HG03139 (cell line): ENCODE data around the gene AKAP13.
"Not testable (repeated sequence)": the region's sequence is repeated elsewhere in the genome, so short reads cannot be mapped to it uniquely, and the experiment has no call there.

Experiments
- ATAC-seq: cut with Tn5 transposase; IDR thresholded peaks from one replicate; pipeline ENCODE4 v1.9.1; 2021; ENCODE audit not compliant: unreplicated experiment

AKAP13 gene

GRCh38 chr15:85380217-85380811, at the start of gene AKAP13:
Gene AKAP13 (plus strand): TSS chr15:85380603. CDS start chr15:85485721, 105,118 bp downstream.
- ATAC-seq = peak; percentile 85

- ATAC-seq = peak; percentile 59
Observed at GRCh38 chr15:85330901-85331588, 49.4 kb upstream of the AKAP13 start.

GRCh38 chr15:85331655-85332285, 48.6 kb upstream of the AKAP13 start:
- ATAC-seq = no peak

GRCh38 chr15:85333132-85333831, 47.1 kb upstream of the AKAP13 start:
- no peak for ATAC-seq

- ATAC-seq = no peak
Observed at GRCh38 chr15:85334241-85334640, 46.2 kb upstream of the AKAP13 start.

GRCh38 chr15:85335193-85335942, 45.0 kb upstream of the AKAP13 start:
- no peak for ATAC-seq

GRCh38 chr15:85336880-85337279, 43.5 kb upstream of the AKAP13 start:
- no peak for ATAC-seq

GRCh38 chr15:85337425-85338074, 42.9 kb upstream of the AKAP13 start:
- no peak for ATAC-seq

- no peak for ATAC-seq
Observed at GRCh38 chr15:85340321-85340665, 40.1 kb upstream of the AKAP13 start.

GRCh38 chr15:85340852-85341251, 39.6 kb upstream of the AKAP13 start:
- no peak for ATAC-seq

- ATAC-seq = not testable (repeated sequence)
Observed at GRCh38 chr15:85342163-85342562, 38.2 kb upstream of the AKAP13 start.

- not testable (repeated sequence) for ATAC-seq
Observed at GRCh38 chr15:85343443-85343842, 37.0 kb upstream of the AKAP13 start.

GRCh38 chr15:85344241-85344640, 36.2 kb upstream of the AKAP13 start:
- ATAC-seq = not testable (repeated sequence)

- not testable (repeated sequence) for ATAC-seq
Observed at GRCh38 chr15:85344653-85345114, 35.7 kb upstream of the AKAP13 start.

- not testable (repeated sequence) for ATAC-seq
Observed at GRCh38 chr15:85345196-85345918, 35.0 kb upstream of the AKAP13 start.

- not testable (repeated sequence) for ATAC-seq
Observed at GRCh38 chr15:85346462-85347084, 33.8 kb upstream of the AKAP13 start.

GRCh38 chr15:85347264-85348047, 32.9 kb upstream of the AKAP13 start:
- not testable (repeated sequence) for ATAC-seq

- not testable (repeated sequence) for ATAC-seq
Observed at GRCh38 chr15:85348048-85348766, 32.2 kb upstream of the AKAP13 start.
